ENCODE results near the gene EIF6.
A peak's percentile ranks its signal among the peaks of the same experiment; 100 is the strongest.

Gene EIF6

GRCh38 chr20:35311822-35312221 lies 27.2 kb upstream of the EIF6 start:
- DNase-seq: no peak

DNA sequence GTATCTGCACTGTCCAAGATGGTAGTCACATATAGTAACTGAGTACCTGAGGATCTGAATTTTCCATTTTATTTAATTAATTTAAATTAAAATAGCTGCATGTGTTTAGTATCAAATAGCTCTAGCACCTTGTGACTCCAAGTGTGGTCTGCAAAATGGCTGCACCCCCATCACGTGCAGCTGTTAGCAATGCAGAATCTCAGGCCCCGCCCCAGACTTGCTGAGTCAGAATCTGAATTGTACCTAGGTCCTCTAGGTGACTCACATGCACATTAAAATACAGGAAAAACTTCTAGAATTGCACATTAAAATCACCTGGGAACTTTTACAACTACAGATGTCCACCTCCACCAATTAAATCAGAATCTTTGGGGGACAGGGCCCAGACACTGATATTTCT lies 26.8 kb upstream of the EIF6 start:
- DNase-seq: peak; percentile 92

- no peak for DNase-seq
Observed at GRCh38 chr20:35307666-35308653, 23.4 kb upstream of the EIF6 start.

GRCh38 chr20:35306931-35307517 lies 22.5 kb upstream of the EIF6 start:
- peak; percentile 58 for DNase-seq

- DNase-seq: peak; percentile 95
Observed at GRCh38 chr20:35305682-35306556, 21.3 kb upstream of the EIF6 start.

DNA sequence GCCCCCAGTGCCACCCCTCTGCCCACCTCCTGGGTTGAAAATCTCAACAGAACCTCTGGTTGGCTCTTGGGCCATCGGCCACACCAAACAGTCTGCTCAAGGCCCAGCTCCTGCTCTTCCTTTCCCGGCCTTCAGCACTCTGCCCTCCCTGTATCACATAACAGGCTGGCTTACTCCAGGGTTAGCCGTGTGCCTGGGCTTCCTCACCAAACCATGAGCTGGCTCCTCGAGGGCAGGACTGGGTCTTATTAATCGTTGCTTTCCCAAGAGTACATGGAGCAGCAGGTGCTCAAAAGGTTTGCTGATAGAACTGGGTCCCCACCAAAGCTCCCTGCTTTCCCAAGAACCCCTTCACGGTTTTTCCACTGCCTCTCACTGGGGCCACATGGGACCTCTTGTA lies 20.4 kb upstream of the EIF6 start:
- DNase-seq: no peak

- DNase-seq: peak; percentile 94
Observed at GRCh38 chr20:35303735-35304491, 19.3 kb upstream of the EIF6 start.

- DNase-seq: no peak
Observed at GRCh38 chr20:35303382-35303734, 18.8 kb upstream of the EIF6 start.

- DNase-seq: peak; percentile 65
Observed at GRCh38 chr20:35302421-35303335, 18.1 kb upstream of the EIF6 start.

DNA sequence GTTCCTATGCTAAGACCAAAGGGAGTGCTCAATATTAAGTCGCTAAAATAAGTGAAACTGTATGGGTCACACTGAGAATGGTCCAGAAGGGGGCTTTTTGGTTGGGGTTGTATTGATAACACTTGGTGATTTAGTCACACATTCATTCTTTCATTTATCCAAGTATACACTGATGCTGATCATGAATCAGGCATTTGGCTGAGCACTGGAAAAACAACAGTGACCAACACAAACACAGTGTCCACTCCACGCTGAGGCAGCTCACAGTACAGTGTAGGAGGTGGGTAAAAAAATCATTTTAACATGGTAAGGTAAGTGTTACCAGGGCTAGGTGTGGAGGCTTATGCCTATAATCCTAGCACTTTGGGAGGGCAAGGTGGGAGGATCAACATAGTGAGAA lies 16.9 kb upstream of the EIF6 start:
- DNase-seq: no peak

- DNase-seq: no peak
Observed at GRCh38 chr20:35300469-35301262, 16.1 kb upstream of the EIF6 start.

DNA sequence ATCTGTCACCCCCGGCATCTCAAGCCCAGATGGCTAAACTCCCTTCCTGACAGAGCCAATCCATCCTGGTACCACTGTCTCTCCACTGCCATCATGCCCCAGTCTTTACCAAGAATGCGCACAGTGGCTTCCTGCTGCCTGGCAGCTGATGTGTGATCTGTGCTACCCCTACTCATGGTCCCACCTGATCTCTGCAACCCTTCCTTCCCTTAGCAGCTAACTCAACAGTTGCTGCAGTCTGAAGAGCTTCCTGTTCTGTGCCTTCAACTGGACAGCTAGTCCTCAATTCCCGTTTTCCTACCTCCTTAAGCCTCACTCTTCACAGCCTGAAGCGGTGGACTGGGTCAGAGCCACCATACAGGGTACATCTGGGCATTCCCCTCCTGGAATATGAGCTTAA lies 15.2 kb upstream of the EIF6 start:
- DNase-seq: no peak

DNA sequence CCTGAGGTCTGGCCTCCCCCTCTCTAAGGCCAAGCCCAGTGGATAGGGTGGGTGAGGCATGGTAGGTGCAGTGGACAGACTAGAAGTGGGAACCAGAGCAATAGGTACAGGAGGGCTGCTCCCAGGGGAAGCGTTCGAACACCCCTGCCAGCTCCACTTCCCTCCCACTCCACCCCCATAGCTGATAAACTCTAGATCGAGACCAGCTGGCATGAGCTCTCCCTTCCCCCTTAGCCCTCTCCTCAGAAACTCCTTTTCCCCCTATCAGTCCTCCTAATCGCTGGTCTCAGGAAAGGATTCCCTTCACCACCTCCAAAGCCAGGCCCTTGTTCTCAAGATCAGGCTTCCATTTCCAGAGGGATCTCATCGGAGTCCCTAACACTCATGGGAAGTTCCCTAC lies 13.7 kb upstream of the EIF6 start:
- DNase-seq: no peak

- DNase-seq: no peak
Observed at GRCh38 chr20:35297740-35298139, 13.2 kb upstream of the EIF6 start.

- no peak for DNase-seq
Observed at GRCh38 chr20:35297155-35297554, 12.6 kb upstream of the EIF6 start.

- no peak for DNase-seq
Observed at GRCh38 chr20:35296101-35296554, 11.6 kb upstream of the EIF6 start.

- DNase-seq: no peak
Observed at GRCh38 chr20:35295674-35296073, 11.1 kb upstream of the EIF6 start.

- DNase-seq: no peak
Observed at GRCh38 chr20:35295058-35295457, 10.5 kb upstream of the EIF6 start.

- no peak for DNase-seq
Observed at GRCh38 chr20:35294293-35294685, 9.7 kb upstream of the EIF6 start.

Data from activated CD4-positive, alpha-beta T cell treated with anti-CD3 and anti-CD28 coated beads, Interleukin-2, amount 50 U/mL, for 16 hours (primary cell).